IMR-90 (cell line): ENCODE results near the gene OR4M1.
"Not testable (repeated sequence)": the region's sequence is repeated elsewhere in the genome, so short reads cannot be mapped to it uniquely, and the experiment has no call there.

Source experiments
- FOS ChIP-seq: fragments of 150-350 bp; IDR thresholded peaks from 2 replicates; pipeline ENCODE4 v1.6.1; 2016; ENCODE audit warnings: low read depth, low read length
- MAFK ChIP-seq: IDR thresholded peaks from 2 replicates; pipeline ENCODE4 v1.6.1; 2012; ENCODE audit warnings: low read depth, low read length, improper control_type of control experiment
- TF ChIP-seq, protein P1 (sequence below): conservative IDR thresholded peaks from 2 replicates; pipeline ENCODE4 v1.5.1; 2012; ENCODE audit warnings: mild to moderate bottlenecking, low read depth, low read length, improper control_type of control experiment

DNA sequence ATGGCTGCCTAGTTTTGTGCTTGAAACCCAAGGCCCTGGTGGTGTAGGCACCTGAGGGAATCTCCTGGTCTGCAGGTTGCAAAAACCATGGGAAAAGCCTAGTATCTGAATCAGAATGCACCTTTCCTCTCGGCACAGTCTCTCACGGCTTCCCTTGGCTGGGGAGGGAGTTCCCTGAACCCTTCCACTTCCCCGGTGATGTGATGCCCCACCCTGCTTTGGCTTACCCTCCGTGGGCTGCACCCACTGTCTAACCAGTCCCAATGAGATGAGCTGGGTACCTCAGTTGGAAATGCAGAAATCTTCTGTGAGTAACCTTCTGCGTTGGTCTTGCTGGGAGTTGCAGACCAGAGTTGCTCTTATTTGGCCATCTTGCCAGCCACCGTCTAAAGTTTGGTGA lies 47.7 kb downstream of the OR4M1 start:
- TF ChIP-seq, protein P1, sequence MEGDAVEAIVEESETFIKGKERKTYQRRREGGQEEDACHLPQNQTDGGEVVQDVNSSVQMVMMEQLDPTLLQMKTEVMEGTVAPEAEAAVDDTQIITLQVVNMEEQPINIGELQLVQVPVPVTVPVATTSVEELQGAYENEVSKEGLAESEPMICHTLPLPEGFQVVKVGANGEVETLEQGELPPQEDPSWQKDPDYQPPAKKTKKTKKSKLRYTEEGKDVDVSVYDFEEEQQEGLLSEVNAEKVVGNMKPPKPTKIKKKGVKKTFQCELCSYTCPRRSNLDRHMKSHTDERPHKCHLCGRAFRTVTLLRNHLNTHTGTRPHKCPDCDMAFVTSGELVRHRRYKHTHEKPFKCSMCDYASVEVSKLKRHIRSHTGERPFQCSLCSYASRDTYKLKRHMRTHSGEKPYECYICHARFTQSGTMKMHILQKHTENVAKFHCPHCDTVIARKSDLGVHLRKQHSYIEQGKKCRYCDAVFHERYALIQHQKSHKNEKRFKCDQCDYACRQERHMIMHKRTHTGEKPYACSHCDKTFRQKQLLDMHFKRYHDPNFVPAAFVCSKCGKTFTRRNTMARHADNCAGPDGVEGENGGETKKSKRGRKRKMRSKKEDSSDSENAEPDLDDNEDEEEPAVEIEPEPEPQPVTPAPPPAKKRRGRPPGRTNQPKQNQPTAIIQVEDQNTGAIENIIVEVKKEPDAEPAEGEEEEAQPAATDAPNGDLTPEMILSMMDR = not testable (repeated sequence)
- TF ChIP-seq MAFK, FOS: not testable (repeated sequence)
